GM12891 (cell line): Measurements from ENCODE around the gene RMND5B.

Source experiments
- POLR2A ChIP-seq: IDR thresholded peaks from 2 replicates; pipeline ENCODE4 v1.6.1; 2011; ENCODE audit warnings: low read depth, low read length, control low read depth
- POLR2AphosphoS5 ChIP-seq: IDR thresholded peaks from 2 replicates; pipeline ENCODE4 v1.6.1; 2011; ENCODE audit warnings: low read depth, low read length, control low read depth

- TF ChIP-seq POLR2A (no peak), POLR2AphosphoS5 (0 out of 2 replicates have a peak, but pooled peaks have one; percentile 54)
Measured at GRCh38 chr5:178125253-178125906, 5.4 kb upstream of the RMND5B start.
